ENCODE results near the gene CDC42BPB. TPM values are rescaled to one million over a fixed set of nuclear protein-coding genes. Genes with fewer than 3 reads are reported as not detected.

Gene CDC42BPB
- polyA plus RNA-seq (2013, experiment 1 of 2; ENCODE audit: insufficient read length): 82.3 TPM
- polyA plus RNA-seq (2013, experiment 2 of 2; ENCODE audit: insufficient read length): 84.5 TPM

- DNase-seq: peak; percentile 95
Observed at GRCh38 chr14:103057372-103058163, at the start of gene CDC42BPB. TSS of gene CDC42BPB (minus strand) at chr14:103057549. CDS start at chr14:103057173, 376 bp downstream.

- DNase-seq: no peak
Observed at GRCh38 chr14:103105580-103106150, 48.3 kb upstream of the CDC42BPB start.

- DNase-seq: no peak
Observed at GRCh38 chr14:103104654-103105452, 47.5 kb upstream of the CDC42BPB start.

GRCh38 chr14:103104389-103104653 lies 47.0 kb upstream of the CDC42BPB start:
- no peak for DNase-seq

GRCh38 chr14:103103461-103104388 lies 46.4 kb upstream of the CDC42BPB start:
- DNase-seq: no peak

- DNase-seq: no peak
Observed at GRCh38 chr14:103102689-103103260, 45.4 kb upstream of the CDC42BPB start.

- no peak for DNase-seq
Observed at GRCh38 chr14:103101963-103102688, 44.8 kb upstream of the CDC42BPB start.

GRCh38 chr14:103101257-103101962 lies 44.1 kb upstream of the CDC42BPB start:
- DNase-seq: no peak

GRCh38 chr14:103100281-103101121 lies 43.2 kb upstream of the CDC42BPB start:
- no peak for DNase-seq

- no peak for DNase-seq
Observed at GRCh38 chr14:103099733-103100280, 42.5 kb upstream of the CDC42BPB start.

- DNase-seq: no peak
Observed at GRCh38 chr14:103099081-103099732, 41.9 kb upstream of the CDC42BPB start.

- DNase-seq: no peak
Observed at GRCh38 chr14:103097994-103098957, 40.9 kb upstream of the CDC42BPB start.

- no peak for DNase-seq
Observed at GRCh38 chr14:103097244-103097993, 40.1 kb upstream of the CDC42BPB start.

GRCh38 chr14:103096387-103096786 lies 39.0 kb upstream of the CDC42BPB start:
- no peak for DNase-seq

- DNase-seq: no peak
Observed at GRCh38 chr14:103095210-103095778, 37.9 kb upstream of the CDC42BPB start.
